HEK293T (cell line): ENCODE results near the gene CENPE.

Experiments
- CTCF ChIA-PET: fragments of 350-600 bp; formaldehyde crosslinking; extraction: SDS; loops from one replicate; lab custom pipeline; 2021; ENCODE audit warnings: antibody characterized with exemption, inconsistent platforms; lab: Yijun Ruan, JAX
- POLR2A ChIA-PET: fragments of 350-600 bp; formaldehyde crosslinking; extraction: SDS; loops from one replicate; lab custom pipeline; 2020; ENCODE audit warnings: antibody characterized with exemption, inconsistent platforms; lab: Yijun Ruan, JAX
- DNase-seq: peaks from one replicate; pipeline ENCODE4 v3.0.0; 2012; ENCODE audit warnings: mixed read lengths; ENCODE audit errors: extremely low spot score
- ARNT ChIP-seq: fragments of 450-650 bp; IDR thresholded peaks from 2 replicates; pipeline ENCODE4 v1.6.1; 2017; ENCODE audit warnings: mild to moderate bottlenecking
- BHLHE40 ChIP-seq: fragments of 450-650 bp; IDR thresholded peaks from 2 replicates; pipeline ENCODE4 v1.6.1; 2016; ENCODE audit warnings: mild to moderate bottlenecking, moderate library complexity, borderline replicate concordance
- CTBP1 ChIP-seq: fragments of 450-650 bp; IDR thresholded peaks from 2 replicates; pipeline ENCODE4 v1.6.1; 2016; ENCODE audit warnings: borderline replicate concordance
- ELF4 ChIP-seq: fragments of 450-650 bp; IDR thresholded peaks from 2 replicates; pipeline ENCODE4 v1.6.1; 2017; ENCODE audit warnings: antibody characterized with exemption
- FOXA1 ChIP-seq: fragments of 450-650 bp; IDR thresholded peaks from 2 replicates; pipeline ENCODE4 v1.6.1; 2016; ENCODE audit warnings: mild to moderate bottlenecking
- FOXK2 ChIP-seq: fragments of 450-650 bp; IDR thresholded peaks from 2 replicates; pipeline ENCODE4 v1.6.1; 2016; ENCODE audit warnings: mild to moderate bottlenecking
- FOXM1 ChIP-seq: fragments of 450-650 bp; IDR thresholded peaks from 2 replicates; pipeline ENCODE4 v1.6.1; 2017; ENCODE audit warnings: mild to moderate bottlenecking, borderline replicate concordance
- HDGF ChIP-seq: fragments of 450-650 bp; IDR thresholded peaks from 2 replicates; pipeline ENCODE4 v1.6.1; 2017; ENCODE audit warnings: antibody characterized with exemption, borderline replicate concordance
- L3MBTL2 ChIP-seq: fragments of 450-650 bp; conservative IDR thresholded peaks from 2 replicates; pipeline ENCODE4 v1.6.1; 2016; ENCODE audit warnings: mild to moderate bottlenecking
- LEF1 ChIP-seq: fragments of 450-650 bp; IDR thresholded peaks from 2 replicates; pipeline ENCODE4 v1.6.1; 2017; ENCODE audit warnings: mild to moderate bottlenecking, borderline replicate concordance
- NFRKB ChIP-seq: fragments of 450-650 bp; IDR thresholded peaks from 2 replicates; pipeline ENCODE4 v1.6.1; 2016; ENCODE audit warnings: mild to moderate bottlenecking, moderate library complexity
- SP1 ChIP-seq: fragments of 450-650 bp; IDR thresholded peaks from 2 replicates; pipeline ENCODE4 v1.6.1; 2017
- SUZ12 ChIP-seq: fragments of 450-650 bp; IDR thresholded peaks from 2 replicates; pipeline ENCODE4 v1.6.1; 2016; ENCODE audit warnings: mild to moderate bottlenecking
- TARDBP ChIP-seq: fragments of 450-650 bp; IDR thresholded peaks from 2 replicates; pipeline ENCODE4 v1.6.1; 2016
- ZNF384 ChIP-seq: fragments of 450-650 bp; IDR thresholded peaks from 2 replicates; pipeline ENCODE4 v1.6.1; 2016
- TF ChIP-seq, protein P1 (sequence below): fragments of 450-650 bp; IDR thresholded peaks from 2 replicates; pipeline ENCODE4 v1.6.1; 2016

CENPE gene

GRCh38 chr4:103136671-103137445 is 61.3 kb downstream of the CENPE start:
- no peak for DNase-seq
- CTCF ChIA-PET, result no interaction called here
- POLR2A ChIA-PET, result no interaction called here
- TF ChIP-seq SP1, result no peak
- no peak for TF ChIP-seq ZNF384
- TF ChIP-seq ELF4, result no peak
- TF ChIP-seq ARNT, result no peak
- no peak for TF ChIP-seq FOXM1
- TF ChIP-seq FOXA1, result no peak
- TF ChIP-seq CTBP1, result no peak
- TF ChIP-seq, protein P1, sequence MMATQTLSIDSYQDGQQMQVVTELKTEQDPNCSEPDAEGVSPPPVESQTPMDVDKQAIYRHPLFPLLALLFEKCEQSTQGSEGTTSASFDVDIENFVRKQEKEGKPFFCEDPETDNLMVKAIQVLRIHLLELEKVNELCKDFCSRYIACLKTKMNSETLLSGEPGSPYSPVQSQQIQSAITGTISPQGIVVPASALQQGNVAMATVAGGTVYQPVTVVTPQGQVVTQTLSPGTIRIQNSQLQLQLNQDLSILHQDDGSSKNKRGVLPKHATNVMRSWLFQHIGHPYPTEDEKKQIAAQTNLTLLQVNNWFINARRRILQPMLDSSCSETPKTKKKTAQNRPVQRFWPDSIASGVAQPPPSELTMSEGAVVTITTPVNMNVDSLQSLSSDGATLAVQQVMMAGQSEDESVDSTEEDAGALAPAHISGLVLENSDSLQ, result no peak

DNA sequence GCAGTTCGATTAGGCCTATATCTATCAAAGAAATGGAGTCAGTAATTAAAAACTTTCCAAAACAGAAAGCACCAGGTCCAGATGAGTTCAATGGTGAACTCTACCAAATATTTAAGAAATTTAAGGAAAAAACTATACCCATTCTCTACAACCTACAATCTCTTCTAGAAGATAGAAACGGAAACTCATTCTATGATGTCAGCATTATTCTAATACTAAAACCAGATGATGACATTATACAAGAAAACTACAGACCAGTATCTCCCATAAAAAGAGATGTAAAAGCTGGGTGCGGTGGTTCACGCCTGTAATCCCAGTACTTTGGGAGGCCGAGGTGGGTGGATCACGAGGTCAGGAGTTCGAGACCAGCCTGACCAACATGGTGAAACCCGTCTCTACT is 69.0 kb downstream of the CENPE start:
- ChIA-PET CTCF (no interaction called here), POLR2A (no interaction called here)
- DNase-seq, result no peak
- TF ChIP-seq FOXM1 (no peak), BHLHE40 (no peak), NFRKB (no peak), ELF4 (no peak), FOXA1 (no peak), CTBP1 (no peak), L3MBTL2 (no peak), ARNT (no peak), SUZ12 (no peak), SP1 (no peak), TARDBP (no peak), HDGF (no peak), ZNF384 (no peak), FOXK2 (no peak)
- TF ChIP-seq, protein P1, result no peak

DNA sequence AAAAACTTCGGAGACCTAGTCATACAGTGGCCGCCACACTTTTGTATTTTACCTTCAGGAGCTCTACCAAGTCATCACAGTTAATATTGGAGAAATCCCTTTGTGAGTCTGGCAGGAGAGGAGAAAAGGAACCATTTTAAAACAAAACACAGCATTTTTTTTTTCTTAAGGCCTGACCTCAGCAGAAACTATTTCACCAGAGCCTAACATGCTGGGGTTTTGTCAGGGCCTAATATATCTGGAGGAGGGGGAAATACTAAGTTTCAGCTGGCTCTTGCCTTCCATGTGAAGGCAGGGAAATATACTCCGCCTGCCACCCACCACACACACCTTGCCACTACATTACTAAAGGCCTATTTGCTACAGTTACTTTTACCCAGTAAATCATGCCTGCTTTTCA is 72.0 kb downstream of the CENPE start:
- CTCF ChIA-PET, result no interaction called here
- TF ChIP-seq NFRKB (no peak), FOXA1 (no peak), ZNF384 (no peak), FOXM1 (no peak), LEF1 (no peak), SUZ12 (no peak), CTBP1 (no peak), L3MBTL2 (no peak), BHLHE40 (no peak)
- TF ChIP-seq, protein P1, result no peak
- POLR2A ChIA-PET, result no interaction called here
- DNase-seq, result no peak

- TF ChIP-seq SP1 (no peak), BHLHE40 (no peak), ELF4 (no peak), CTBP1 (no peak), SUZ12 (no peak), L3MBTL2 (no peak), FOXA1 (no peak), TARDBP (no peak), FOXK2 (no peak), LEF1 (no peak), ARNT (no peak), NFRKB (no peak), FOXM1 (no peak), HDGF (no peak)
- TF ChIP-seq, protein P1, result no peak
- no peak for DNase-seq
- CTCF ChIA-PET, result no interaction called here
- POLR2A ChIA-PET, result no interaction called here
Observed at GRCh38 chr4:103123114-103123513, 75.0 kb downstream of the CENPE start.

DNA sequence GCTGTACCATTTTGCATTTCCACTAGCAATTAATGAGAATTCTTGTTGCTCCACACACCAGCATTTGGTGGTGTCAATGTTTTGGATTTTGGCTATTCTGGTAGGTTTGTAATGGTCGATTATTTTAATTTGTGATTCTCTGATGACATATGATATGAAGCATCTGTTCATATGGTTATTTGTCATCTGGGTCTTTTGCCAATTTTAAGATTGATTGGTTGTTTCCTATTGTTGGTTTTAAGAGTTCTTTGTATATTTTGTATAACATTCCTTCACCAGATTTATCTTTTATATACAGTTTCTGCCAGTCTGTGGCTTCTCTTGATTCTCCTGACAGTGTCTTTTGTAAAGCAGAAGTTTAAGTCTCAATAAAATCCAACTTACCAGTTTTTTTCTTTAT is 80.0 kb downstream of the CENPE start:
- CTCF ChIA-PET, result no interaction called here

More for the DNA sequence above, 80.0 kb downstream of the CENPE start:
- no peak for TF ChIP-seq FOXA1
- TF ChIP-seq TARDBP, result no peak
- TF ChIP-seq ELF4, result no peak
- no peak for TF ChIP-seq LEF1
- TF ChIP-seq FOXM1, result no peak
- no peak for TF ChIP-seq BHLHE40
- TF ChIP-seq FOXK2, result no peak
- no peak for TF ChIP-seq CTBP1
- TF ChIP-seq, protein P1, result no peak
- TF ChIP-seq ARNT, result no peak
- DNase-seq, result no peak
- POLR2A ChIA-PET, result no interaction called here
